HepG2 (cell line): Measurements from ENCODE around the gene AGPAT3.

Experiments used
- GTF2F1 ChIP-seq: fragments of 150-350 bp; IDR thresholded peaks from 2 replicates; pipeline ENCODE4 v1.6.1; 2014; ENCODE audit warnings: low read length
- HOXD1 ChIP-seq: sonication (generic); formaldehyde crosslinking; IDR thresholded peaks from 2 replicates; pipeline ENCODE4 v1.5.0; 2020; ENCODE audit warnings: missing genetic modification reagents
- SUZ12 ChIP-seq: fragments of 150-350 bp; IDR thresholded peaks from 2 replicates; pipeline ENCODE4 v1.6.1; 2014; ENCODE audit warnings: low read depth, low read length
- TP53 ChIP-seq: sonication (generic); formaldehyde crosslinking; conservative IDR thresholded peaks from 2 replicates; pipeline ENCODE4 v1.4.0; 2020; ENCODE audit warnings: missing genetic modification reagents
- ZNF224 ChIP-seq: sonication (generic); formaldehyde crosslinking; IDR thresholded peaks from 2 replicates; pipeline ENCODE4 v1.5.0; 2020; ENCODE audit warnings: mild to moderate bottlenecking, missing genetic modification reagents
- ZNF30 ChIP-seq: sonication (generic); formaldehyde crosslinking; IDR thresholded peaks from 2 replicates; pipeline ENCODE4 v1.5.0; 2020; ENCODE audit warnings: mild to moderate bottlenecking, missing genetic modification reagents
- ZNF382 ChIP-seq: sonication (generic); formaldehyde crosslinking; IDR thresholded peaks from 2 replicates; pipeline ENCODE4 v1.5.0; 2020; ENCODE audit warnings: missing genetic modification reagents, mild to moderate bottlenecking, borderline replicate concordance
- TF ChIP-seq, protein P1 (sequence below): sonication (generic); formaldehyde crosslinking; IDR thresholded peaks from 2 replicates; pipeline ENCODE4 v1.5.1; 2020; ENCODE audit warnings: mild to moderate bottlenecking, moderate library complexity, missing genetic modification reagents

DNA sequence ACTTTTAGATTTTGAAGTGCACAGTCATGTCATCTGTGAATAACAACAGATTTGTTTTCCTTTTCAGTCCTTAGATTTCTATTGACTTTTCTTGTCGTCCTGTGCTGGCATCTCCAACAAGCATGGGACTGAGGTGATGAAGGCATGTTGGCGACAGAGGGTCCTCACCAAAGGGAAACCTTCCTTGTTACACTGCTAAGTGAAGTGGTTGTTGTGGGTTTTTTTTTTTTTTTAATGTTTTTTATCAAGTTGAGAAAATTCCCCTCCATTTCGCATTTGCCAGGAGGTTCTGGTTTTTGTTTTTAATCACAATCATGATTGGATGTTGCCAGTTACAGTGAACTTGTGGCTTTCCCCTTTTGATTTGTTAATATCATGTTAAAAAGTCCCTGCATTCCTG is 24.0 kb downstream of the AGPAT3 start:
- no peak for TF ChIP-seq SUZ12
- no peak for TF ChIP-seq GTF2F1
- TF ChIP-seq ZNF382 (CRISPR knock-in tag): no peak
- TF ChIP-seq ZNF30 (CRISPR knock-in tag): no peak
- TF ChIP-seq ZNF224: no peak
- TF ChIP-seq HOXD1 (CRISPR knock-in tag): no peak
- TF ChIP-seq TP53 (CRISPR knock-in tag): no peak
- TF ChIP-seq, protein P1, sequence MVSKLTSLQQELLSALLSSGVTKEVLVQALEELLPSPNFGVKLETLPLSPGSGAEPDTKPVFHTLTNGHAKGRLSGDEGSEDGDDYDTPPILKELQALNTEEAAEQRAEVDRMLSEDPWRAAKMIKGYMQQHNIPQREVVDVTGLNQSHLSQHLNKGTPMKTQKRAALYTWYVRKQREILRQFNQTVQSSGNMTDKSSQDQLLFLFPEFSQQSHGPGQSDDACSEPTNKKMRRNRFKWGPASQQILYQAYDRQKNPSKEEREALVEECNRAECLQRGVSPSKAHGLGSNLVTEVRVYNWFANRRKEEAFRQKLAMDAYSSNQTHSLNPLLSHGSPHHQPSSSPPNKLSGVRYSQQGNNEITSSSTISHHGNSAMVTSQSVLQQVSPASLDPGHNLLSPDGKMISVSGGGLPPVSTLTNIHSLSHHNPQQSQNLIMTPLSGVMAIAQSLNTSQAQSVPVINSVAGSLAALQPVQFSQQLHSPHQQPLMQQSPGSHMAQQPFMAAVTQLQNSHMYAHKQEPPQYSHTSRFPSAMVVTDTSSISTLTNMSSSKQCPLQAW: no peak
